DMS153 treated with DMSO at 0.1 percent for 48 hours (cell line): ENCODE results near the gene CCDC92B.

Experiments
- DNase-seq: peaks from one replicate; lab custom pipeline; 2025; ENCODE audit not compliant: unreplicated experiment; lab: John Stamatoyannopoulos, UW

Gene CCDC92B

GRCh38 chr17:2779545-2779944 lies 30.1 kb upstream of the CCDC92B start:
- DNase-seq = no peak

GRCh38 chr17:2778489-2778888 lies 29.0 kb upstream of the CCDC92B start:
- no peak for DNase-seq

GRCh38 chr17:2777242-2777867 lies 27.9 kb upstream of the CCDC92B start:
- DNase-seq = no peak

- DNase-seq = no peak
Measured at GRCh38 chr17:2776589-2777241, 27.3 kb upstream of the CCDC92B start.

GRCh38 chr17:2775206-2775605 lies 25.8 kb upstream of the CCDC92B start:
- DNase-seq = no peak

- DNase-seq = no peak
Measured at GRCh38 chr17:2770129-2770528, 20.7 kb upstream of the CCDC92B start.

GRCh38 chr17:2758870-2759269 lies 9.4 kb upstream of the CCDC92B start:
- no peak for DNase-seq

- no peak for DNase-seq
Measured at GRCh38 chr17:2755891-2756724, 6.7 kb upstream of the CCDC92B start.

- DNase-seq = no peak
Measured at GRCh38 chr17:2751491-2751890, 2.0 kb upstream of the CCDC92B start.

GRCh38 chr17:2750721-2751120 lies 1.3 kb upstream of the CCDC92B start:
- DNase-seq = no peak

- DNase-seq = no peak
Measured at GRCh38 chr17:2749784-2750181, 331 bp upstream of the CCDC92B start.

GRCh38 chr17:2745317-2746037 lies 4.0 kb downstream of the CCDC92B start:
- no peak for DNase-seq

GRCh38 chr17:2737693-2738092 lies 11.8 kb downstream of the CCDC92B start:
- DNase-seq = no peak

- DNase-seq = no peak
Measured at GRCh38 chr17:2736956-2737355, 12.5 kb downstream of the CCDC92B start.

GRCh38 chr17:2735896-2736295 lies 13.6 kb downstream of the CCDC92B start:
- no peak for DNase-seq

- no peak for DNase-seq
Measured at GRCh38 chr17:2734939-2735338, 14.5 kb downstream of the CCDC92B start.

- no peak for DNase-seq
Measured at GRCh38 chr17:2731807-2732206, 17.6 kb downstream of the CCDC92B start.

- no peak for DNase-seq
Measured at GRCh38 chr17:2730764-2731353, 18.6 kb downstream of the CCDC92B start.

GRCh38 chr17:2724784-2725164 lies 24.7 kb downstream of the CCDC92B start:
- DNase-seq = no peak

- DNase-seq = no peak
Measured at GRCh38 chr17:2723997-2724783, 25.3 kb downstream of the CCDC92B start.
